ENCODE measurements around the gene C1orf198.

The C1orf198 gene

DNA sequence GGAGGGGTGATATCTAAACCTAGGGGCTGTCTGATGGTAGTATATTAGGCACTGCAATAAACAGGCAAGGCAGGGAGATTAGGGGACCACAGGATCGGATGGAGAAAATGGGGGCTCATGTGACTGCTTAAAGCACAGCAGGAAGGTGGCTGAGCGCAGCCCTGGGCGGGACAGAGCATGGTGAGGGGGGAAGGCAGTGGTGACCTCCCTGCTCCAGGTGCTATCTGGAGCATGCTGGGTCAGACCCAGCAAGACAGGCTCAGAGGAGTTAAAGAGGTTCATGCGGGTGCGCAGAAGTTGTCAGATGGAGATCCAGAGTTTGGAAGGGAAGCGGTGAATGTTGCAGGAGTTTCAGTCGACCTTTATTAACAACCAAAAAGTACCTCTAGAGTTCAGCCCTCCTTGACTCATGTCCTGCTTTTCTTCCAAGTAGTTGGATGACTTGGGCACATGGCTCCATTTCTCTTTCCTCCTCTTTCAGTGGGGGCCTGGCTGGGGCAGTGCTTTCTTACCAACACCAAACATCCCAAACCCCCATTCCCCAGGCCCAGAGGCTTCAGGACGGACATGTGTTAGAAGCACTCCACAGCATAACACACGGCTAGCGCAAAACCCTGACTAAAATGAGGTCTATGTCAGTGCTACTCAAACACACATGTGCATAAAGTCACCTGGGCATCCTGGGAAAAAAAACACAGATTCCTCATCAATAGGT is 79.6 kb downstream of the C1orf198 start:
- in situ Hi-C loops (cut with HindIII; ENCODE audit: low pct_unique_long_range_greater_than_20kb, low sequenced_read_pairs): no loop called here
- TF ChIP-seq JUND (IDR thresholded peaks at IDR 0.05; ENCODE audit: low read depth): no peak
- no peak for DNase-seq (ENCODE audit: low read depth in 1 of 2, low spot score in 1 of 2)

DNA sequence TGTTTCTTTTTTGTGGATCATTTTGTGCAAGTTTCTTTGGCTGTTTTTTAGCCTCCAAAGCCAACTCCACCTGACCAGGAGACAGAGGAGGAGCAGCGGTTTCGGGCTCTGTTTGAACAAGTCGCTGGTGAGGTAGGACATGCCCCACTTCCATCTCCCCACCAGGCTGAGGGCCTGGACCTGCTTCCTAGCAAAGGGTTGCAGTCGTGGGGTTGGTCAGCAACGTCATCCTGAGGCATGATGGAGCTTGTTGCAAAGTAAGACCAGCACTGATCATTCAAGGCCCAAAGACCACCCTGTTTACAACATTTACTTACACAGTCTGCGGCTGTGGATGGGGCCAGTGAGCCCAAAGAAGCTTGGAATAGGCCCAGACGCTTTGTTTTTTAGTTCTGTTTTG is 80.8 kb downstream of the C1orf198 start:
- TF ChIP-seq JUND (IDR thresholded peaks at IDR 0.05; ENCODE audit: low read depth): no peak
- DNase-seq (ENCODE audit: low read depth in 1 of 2, low spot score in 1 of 2): no peak
- in situ Hi-C loops (cut with HindIII; ENCODE audit: low pct_unique_long_range_greater_than_20kb, low sequenced_read_pairs): no loop called here
